GM18858 (cell line): ENCODE results near the gene ACTRT2.

Source experiments
- ATAC-seq: cut with Tn5 transposase; IDR thresholded peaks from one replicate; pipeline ENCODE4 v1.9.1; 2021; ENCODE audit not compliant: unreplicated experiment

Gene ACTRT2

DNA sequence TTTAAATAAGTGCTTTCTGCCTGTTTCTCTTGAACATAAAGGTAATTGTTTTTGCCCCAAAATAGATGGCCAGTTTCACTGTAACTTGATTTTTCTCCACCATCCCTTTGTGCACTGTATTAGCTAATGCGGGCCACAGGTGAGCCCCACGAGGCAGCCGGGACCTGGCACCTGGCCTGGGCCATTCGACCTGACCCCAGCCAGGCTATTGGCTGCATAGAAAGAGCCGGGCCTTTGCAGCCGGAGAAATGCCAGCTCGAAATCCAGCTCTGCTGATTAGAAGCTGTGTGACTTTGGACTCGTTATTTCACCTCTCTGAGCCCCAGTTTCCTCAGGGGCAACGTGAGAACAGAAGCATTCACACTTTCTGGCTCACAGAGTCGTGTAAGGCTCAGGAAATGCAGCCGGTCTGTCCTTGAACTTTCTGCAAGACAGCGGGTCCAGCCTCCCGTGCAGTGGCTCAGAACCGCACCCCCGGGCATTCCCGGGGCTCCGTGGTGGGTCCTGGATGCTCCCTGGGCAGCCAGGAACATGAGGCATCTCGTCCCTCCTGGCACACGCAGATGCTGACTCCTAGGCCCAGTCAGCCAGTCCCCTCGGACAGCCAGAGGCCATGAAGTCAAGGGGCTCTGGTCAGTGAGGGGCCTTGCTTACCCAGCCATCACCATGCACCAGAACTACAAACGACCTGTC, 37.4 kb upstream of the ACTRT2 start:
- no peak for ATAC-seq

DNA sequence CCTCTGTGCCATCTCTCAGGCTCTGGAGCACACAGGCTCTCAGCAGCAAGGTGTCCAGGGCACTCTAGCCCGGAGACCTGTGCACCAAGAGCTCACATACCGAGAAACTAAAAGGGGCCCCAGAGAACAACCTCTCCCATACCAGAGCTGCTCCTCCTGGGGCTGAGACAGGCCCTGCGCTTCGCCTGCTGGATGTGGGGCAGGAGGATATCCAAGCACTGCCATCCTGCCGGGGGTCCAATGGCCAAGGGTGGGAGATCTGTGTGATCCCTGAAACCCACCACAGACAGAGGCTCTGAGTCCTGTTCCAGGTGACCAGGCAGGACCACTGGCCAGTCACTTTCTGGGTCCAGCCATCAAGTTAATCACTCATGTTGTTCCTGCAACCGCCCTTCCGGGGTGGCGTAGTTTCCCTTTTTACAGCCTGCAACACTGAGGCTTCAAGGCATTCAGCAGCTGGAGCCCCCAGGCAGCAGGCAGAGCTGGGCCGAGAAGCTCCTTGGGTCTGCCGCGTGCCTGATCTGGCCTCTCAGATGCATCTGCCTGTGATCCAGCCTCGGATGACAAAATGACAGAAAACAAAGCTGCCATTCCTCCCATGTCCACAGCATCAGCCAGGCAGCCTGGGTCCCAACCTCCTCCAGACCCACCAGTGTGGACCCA, 36.7 kb upstream of the ACTRT2 start:
- no peak for ATAC-seq

DNA sequence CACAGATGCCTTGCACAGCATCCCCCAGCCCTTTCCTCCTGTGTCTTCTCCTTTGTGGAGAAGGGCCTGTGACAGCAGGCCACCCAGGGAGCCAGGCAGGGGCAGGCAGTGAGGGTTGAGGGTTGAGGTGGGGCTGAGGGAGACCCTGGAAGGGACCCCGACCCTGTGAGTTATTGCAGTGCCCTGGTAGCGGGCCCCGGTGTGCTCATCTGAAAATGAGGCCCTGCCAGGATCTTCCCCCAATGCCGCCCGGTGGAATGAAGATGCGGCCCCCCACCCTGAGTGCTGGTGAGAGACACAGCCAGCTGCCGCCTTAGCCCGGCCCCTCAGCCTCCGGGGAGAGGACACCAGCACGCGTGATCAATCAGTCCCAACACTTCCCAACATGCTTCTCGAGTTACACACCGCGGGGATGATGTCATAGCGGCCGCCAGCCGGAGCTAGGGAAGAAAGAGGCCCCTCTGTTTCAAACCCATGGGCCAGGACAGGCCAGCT, 36.2 kb upstream of the ACTRT2 start:
- ATAC-seq = no peak

DNA sequence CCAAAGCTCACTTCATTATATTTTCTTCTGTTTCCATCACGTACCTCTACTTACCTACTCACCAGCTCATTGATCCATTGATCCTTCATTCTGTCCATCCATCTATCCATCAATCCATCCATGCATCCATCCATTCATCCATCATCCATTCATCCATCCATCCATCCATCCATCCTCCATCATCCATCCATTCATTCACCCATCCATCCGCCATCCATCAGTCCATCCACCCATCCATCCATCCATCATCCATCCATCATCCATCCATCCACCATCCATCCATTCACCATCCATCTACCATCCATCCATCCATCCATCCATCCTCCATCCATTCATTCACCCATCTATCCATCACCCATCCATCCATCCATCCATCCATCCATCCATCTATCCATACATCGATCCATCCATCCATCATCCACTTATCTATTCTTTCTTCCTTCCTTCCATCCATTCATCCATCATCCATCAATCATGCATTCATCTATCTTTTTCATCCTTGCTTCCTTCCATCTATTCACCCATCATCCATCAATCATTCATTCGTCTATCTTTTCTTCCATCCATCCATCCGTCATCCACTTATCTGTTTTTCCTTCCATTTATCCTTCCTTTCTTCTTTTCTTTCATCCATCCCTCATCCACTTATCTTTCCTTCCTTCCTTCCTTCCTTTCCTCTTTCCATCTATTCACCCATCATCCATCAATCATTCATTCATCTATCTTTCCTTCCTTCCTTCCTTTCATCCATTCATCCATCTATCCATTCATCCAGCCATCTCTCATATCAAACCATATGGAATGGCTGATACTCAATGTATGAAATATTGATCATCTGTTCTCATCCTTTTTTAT, 35.3 kb upstream of the ACTRT2 start:
- ATAC-seq = no peak

DNA sequence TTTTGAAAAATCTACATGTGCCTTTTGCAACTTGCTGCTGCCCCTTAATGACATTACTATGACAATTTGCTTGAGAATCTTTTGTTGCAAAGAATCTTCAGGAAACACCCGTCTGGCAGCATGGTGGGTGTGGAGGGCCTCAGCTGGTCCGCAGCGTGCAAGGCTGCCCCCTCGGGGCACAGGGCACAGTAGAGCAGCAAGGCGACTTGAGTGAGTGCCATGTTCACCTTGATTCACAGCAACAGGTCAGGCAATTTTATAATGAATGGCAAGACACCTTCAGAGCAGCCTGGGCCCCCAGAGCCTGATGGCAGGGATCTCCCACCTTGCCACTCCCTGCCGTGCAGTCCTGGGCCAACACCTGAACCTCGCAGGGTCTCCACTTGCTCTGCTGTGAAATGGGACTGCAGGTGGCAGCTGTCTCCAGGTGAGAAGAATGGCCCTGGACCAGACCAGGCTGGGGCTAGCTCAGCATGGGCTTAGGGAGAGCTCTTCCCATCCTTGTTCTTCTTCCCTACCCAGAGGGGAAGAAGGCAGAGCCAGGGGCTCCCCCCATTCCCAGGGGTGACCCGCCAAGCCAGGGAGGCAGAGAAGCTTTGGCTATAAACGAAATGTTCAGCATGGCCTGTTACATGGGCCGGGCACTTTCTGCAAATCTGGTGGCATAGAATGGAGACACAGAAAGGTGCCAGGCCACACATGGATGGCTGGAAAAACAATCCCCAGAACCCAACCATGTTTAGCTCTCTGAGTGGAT, 34.5 kb upstream of the ACTRT2 start:
- no peak for ATAC-seq

DNA sequence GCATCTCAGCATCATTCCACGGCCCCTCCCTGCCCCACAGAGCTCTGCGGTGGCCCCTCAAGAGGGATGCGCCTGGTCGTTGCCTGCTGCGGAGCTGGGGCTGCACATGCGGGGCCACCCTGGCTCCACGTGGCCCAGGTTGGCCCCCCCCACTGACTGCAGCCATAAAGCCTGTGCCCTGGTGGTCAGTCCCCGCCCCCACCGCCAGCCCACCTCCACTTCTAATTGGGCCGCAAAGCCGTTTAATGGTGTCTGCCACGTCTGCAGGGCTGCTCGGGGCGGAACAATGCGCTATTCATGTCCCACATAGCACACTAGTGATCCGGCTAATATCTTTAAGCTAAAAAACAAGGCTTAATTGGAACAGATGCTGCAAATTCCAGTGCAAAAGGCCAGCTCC, 33.5 kb upstream of the ACTRT2 start:
- no peak for ATAC-seq

DNA sequence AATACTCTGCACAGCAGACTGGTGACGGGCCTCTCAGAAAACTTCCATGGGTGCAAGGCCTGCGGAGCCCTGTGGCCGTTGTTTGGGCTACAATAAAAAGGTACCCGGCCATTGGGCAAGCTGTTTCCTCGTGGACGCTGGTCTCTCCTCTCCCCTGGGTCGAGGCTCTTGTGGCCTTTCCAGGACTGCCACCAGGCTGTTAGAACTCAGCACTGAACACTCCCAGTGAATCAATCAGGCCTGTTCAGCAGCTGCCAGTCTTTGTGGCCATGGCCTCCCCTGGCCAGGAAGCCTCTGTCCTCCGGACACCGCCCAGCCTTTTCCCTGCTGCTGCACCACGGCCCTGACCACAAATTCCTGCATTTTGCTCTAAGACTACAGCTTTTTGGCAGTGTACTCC, 33.0 kb upstream of the ACTRT2 start:
- no peak for ATAC-seq

DNA sequence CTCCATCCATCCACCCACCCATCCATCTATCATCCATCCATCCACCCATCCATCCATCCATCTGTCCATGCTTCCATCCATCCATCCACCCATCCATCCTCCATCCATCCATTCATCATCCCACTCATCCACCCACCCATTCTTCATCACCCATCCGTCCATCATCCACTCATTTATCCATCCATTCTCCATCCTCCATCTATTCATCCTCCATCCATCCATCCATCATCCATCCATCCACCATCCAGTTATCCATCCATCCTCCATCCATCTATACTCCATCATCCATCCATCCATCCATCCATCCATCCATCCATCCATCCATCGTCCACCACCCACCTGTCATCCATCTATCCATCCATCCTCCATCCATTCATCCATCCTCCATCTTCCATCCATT, 32.1 kb upstream of the ACTRT2 start:
- no peak for ATAC-seq

DNA sequence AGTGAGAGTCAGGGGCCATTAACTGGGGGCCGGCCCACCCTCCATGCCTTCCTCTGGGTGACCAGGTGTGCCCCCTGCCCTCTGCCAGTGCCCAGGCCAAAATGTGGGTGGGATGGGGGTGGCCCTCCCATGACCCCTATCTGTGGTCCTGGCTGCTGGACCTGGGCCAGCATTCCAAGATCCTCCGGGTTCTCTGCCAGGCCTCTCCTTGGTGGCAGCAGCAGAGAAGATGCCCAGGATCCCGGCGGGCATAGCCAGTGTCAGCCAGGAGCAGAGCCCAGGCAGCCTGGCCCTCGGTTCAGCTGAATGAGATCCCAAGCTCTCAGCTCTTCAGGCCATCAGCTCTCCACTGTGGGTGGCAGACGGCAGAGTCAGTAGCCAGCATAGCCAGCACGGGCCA, 31.3 kb upstream of the ACTRT2 start:
- no peak for ATAC-seq

DNA sequence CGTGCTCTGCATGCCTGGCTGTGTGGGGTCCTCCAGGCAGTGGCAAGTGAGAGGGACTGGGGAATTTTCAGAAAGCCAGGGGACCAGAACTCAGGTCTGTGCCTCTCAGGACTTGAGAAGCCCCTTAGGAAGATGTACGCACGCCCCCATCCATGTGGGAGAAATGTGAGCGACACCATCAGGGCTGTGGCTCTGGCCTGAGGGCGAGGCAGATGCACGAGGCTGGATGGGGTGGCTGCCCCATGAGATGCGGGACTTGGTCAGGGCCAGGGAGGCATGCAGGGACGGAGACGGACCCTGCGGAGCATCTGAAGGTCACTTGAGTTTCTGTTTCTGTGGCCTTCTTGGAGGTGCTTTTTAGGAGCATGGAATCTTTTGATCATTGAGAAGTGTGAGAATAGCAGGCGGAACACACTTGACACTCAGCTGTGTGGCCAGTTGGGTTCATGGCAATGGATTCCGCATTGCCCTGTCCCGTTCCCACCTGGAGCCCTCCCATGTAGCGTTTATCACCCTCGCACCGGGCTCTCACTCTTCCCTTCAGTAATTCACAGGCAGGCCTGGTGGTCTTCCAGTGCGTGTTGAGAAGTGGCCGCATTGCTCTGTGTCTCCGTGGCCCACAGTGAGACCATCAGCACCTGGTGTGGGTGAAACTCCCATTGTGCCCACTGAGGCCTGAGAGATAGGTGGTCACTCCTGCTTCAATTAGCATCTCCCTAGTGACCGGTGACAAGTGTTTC, 30.7 kb upstream of the ACTRT2 start:
- ATAC-seq = no peak

DNA sequence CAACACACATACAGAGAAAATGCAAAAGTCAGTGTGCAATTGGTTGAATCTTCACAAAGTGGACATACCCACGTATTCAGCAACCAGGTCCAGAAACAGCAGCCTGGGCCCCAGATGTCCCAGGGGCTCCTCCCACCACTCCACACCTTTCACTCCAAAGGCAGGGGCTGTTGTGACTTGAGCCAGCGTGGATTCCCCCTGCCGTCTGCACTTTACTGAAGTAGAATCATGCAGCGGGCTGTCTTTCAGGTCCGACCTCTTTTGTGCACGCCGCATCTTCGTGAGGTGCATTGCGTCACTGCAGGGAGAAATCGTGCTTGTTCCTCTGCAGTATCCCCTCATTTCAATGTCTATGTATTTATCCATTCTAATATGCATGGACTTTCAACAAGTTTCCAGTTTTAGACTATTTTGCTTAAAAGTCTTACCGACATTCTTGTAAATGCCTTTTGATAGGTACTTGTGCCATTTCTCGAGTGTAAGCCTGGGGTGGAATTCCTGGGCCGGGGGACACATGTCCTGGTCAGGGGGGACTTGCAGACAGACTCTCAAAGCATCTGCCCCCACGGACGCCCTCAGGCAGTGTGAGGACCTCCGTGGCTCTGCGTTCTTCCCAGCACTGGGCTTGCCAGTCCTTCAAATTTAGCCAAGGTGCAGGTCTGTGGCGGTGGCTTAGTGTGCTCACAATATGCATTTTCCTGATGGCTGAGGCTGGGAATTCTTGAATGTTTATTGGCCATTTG, 29.3 kb upstream of the ACTRT2 start:
- ATAC-seq = no peak

DNA sequence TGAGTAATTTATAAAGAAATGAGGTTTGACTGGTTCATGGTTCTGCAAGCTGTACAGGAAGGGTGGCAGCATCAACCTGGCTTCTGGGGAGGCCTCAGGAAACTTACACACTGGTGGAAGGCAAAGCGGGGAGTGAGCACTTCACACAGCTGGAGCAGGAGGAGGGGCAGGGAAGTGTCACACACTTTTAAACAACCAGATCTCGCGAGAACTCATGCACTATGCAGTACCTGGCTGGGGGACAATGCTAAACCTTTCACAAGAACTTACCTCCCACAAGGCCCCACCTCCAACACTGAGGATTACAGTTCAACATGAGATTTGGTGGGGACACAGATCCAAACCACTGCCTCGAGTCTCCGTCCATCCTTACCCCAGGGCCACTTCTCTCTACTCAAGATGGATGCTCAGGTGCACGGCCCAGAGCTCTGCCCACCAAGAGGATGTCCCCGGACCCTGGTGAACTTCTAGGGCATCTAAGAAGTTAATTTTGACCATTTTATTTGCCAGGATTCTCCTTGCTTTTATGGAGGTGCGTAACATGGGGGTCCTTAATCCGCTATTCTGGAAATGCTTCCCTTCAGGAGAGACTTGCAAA, 22.7 kb upstream of the ACTRT2 start:
- ATAC-seq = no peak

DNA sequence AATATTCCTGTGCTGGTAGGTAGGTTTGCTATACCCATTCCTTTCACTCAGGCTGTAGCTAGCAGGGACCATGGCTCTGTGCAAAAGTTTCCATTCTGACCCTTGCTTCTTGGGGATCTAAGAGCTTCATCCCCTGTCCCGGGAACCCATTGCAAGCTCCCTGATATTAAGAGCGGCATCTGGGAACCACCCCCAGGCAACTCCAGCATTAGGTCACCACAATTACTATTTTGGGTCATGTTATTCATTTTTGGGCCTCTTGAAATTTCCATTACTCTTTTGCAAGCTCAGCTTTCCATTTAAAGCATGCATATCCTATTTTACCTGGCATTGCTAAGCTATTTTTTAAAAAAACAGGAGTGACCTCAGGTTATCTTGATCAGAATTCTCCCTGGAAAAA, 22.1 kb upstream of the ACTRT2 start:
- no peak for ATAC-seq

DNA sequence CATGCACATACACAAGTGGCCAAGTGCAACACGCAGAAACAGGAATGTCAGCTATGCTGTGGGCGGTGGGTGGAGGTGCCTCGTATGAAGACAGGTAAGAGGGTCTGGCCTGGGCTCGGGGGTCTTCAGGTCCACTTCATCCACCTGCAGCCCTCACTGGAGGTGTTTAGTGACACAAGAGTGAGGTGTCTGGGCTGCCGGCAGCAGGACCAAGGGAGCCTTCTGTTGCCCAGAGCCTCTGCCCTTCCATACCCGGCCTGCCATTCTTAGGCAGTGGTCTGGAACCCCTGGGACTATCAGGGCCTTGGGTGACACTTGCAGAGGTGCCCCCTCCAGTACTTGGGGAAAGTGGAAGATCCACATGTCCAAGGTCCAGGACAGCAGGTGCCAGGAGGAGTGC, 21.7 kb upstream of the ACTRT2 start:
- ATAC-seq = no peak

DNA sequence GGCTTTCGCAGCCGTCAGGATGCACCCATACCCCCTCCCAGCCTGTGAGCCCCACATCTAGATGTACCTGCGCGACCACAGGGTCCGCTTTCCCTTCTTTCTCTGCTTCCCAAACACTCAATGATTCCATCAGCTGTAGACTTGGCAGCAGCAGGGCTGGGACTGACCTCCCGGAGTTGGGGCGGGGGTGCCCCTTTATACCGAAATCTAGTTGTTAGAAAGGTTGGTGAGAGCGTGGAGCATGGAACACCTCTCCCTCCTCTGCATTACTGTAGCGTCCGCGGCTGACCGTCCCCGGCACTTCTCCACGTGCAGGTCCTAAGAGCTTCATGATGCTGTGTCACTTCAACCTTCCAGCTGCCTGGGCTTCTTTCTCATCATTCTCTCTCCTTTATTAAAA, 21.1 kb upstream of the ACTRT2 start:
- no peak for ATAC-seq

DNA sequence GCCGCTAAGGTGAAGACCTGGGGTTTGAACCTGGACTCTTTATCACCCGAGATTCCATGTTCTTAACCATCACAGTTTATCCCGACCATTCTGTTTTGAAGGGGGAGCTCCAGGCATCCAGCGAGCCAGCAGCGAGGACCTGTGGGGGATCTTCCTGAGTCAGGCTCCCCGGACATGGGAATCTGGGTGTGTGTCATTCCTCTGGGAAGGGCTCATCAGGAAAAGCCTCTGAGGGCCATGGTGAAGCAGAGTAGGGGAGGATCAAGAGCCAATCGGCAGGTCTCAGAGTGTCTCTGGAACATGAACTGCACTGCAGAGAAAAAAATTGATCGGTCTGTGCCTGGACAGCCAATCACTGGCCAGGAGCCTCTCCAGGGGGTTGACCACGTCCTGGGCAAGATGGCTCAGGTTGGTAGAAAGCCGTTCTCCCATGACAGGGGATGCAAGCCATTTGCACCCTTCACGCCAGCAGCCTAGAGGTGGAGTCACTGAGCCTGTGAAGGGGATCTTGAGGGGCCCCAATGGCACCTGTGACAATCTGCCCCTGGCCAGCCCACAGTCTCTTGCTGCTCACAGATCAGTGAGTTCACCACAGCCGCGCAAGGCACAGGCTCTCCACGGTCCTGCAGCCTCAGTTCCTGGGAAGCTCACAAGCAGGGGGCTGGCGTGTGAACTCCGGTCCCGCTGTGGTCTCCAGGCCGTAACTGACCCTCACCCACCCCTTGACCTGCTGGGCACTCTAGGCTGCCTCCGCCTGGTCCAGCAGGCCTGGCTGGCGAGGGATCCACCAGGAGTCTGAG, 20.4 kb upstream of the ACTRT2 start:
- ATAC-seq = no peak

DNA sequence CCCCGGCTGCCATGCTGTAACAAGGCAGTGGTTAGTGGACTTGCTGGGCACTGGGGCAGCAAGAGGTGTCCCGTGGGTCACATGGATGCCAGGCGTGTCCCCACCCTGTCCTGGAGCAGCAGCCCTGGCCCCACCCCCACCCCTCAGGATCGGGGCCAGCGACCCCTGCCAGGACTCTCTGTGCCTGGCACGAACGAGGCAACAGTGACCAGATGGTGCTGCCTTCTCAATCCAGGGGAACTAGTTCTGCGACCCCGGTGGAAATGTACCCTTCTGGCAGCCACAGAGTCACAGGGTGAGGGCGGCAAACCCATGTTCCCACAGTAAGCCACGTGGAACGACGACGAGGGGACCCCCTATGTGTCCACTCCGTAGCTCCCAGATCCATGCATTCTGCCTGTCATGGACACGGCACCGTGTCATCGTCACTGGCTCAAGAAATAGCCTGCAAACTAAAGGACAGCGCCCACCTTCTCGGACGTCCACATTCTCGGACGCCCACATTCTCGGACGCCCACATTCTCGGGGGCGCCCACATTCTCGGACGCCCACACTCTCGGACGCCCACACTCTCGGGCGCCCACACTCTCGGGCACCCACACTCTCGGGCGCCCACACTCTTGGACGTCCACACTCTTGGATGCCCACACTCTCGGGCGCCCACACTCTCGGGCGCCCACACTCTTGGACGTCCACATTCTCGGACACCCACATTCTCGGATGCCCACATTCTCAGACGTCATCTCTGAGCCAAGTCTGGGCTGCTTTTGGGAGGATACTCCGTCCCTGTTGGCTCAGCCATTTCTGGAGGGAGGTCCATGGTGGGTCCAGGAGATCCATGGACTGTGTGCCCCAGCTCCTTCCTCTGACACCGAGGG, 19.6 kb upstream of the ACTRT2 start:
- ATAC-seq = no peak
